T-helper 9 cell (primary cell): ENCODE data around the gene NPLOC4.

ENCODE experiments used
- DNase-seq: peaks from one replicate; pipeline ENCODE4 v3.0.0-alpha.2; 2020

NPLOC4 gene

DNA sequence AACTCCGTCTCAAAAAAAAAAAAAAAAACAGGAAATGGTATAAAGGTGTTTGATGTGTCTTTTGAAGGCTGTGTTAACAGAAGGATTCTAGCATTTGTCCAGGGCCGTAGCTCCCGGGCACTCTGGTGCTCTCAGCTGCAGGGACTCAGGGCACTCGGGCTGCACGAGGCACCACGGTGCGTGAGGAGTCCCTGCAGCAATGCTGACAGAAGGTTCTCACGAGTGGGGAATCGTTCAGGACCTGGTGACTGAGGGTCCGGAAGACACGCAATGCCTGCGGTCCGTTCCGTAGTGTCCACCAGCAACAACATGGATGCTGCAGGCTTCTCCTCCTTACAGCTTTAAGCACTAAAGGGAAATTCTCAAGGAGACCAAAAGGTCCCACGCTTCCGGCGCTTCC is 72.1 kb downstream of the NPLOC4 start:
- DNase-seq: no peak

DNA sequence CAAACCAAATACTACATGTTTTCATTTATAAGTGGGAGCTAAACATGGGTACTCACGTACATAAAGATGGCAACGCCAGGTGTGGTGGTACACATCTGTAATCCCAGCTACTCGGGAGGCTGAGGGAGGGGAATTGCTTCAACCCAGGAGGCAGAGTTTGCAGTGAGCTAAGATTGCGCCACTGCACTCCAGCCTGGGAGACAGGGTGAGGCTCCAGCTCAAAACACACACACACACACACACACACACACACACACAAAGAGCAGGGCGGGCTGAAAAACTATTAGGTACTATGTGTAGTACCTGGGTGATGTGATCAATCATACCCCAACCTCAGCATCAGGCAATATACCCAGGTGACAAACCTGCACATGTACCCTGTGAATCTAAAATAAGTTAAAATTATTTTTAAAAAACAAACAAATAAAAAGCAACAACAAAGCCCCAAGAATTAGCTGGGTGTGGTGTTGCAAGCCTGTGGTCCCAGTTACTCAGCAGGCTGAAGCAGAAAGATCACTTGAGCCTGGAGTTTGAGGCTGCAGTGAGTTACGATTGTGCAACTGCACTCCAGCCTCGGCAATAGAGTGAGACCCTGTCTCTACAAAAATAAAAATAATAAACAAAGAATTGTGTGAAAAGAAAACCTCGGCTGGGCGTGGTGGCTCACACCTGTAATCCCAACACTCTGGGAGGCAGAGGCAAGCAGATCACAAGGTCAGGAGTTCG is 72.9 kb downstream of the NPLOC4 start:
- DNase-seq: no peak

DNA sequence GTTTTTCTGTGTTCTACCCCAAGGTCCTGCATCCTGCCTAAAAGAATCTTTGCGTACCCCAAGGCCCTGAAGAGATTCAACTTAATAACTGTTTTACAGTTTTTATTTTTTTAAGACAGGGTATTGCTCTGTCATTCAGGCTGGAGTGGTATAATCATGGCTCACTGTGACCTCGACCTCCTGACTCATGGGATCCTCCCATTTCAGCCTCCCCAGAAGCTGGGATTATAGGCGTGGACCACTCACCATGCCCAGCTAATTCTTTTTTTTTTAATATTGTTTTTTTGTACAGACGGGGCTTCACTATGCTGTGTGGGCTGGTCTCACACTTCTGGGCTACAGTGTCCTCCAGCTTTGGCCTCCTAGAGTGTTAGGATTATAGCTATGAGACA is 75.4 kb downstream of the NPLOC4 start:
- DNase-seq: no peak

DNA sequence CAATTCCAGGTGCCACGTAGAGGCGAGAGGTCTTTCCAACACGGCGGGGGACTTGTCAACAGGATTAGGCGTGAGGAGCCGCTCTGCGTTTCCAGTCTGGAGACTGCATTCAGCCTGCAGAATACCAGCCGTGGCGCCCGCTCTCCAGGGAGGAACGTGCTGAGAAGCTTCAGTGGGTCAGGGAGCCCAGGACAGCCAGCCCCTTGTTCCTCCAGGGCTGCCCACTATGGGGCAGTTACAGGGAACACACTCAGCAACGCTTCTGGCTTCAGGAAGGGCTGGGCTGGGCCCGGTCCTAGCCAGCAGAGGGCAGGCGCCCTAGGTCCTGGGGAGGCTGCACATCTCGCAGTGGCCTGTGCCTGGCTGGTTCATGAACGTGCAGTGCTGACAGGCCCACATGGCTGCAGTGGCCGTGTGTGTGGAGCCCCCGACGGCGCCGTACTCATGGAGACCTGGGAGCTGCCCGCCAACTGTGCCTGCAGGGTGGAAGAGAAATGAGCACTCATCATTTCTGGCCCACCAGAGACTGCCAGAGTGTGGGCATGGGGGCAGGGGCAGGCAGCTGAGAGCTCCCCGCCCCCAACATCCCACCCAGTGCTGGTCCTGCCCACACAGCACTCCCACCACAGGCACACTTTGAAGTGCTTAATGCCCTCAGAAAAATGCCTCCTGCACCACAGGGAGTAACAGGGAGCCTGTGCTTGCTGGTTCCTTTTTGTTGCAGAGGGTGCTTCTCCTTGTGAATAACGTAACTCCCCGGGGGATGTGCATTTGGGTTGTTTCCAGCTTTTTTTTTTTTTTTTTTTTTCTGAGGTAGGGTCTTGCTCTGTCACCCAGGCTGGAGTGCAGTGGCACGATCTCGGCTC is 77.7 kb downstream of the NPLOC4 start:
- no peak for DNase-seq

DNA sequence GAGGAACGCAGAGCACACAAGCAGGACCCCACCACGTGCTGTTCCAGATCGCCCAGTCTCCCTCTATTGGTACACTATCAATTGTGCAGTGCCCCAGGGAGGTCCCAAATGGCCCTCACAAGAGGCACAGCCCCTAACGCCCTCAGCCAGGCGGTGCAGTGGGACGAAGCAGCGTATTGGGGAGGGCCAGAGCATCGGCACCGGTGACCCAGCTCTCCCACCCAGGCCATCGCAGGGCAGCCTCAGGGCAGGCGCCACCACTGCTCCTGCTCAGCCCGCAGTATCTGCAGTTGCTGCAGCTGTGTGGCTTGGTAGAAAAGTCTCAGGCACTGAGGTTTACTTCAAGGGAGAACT is 78.8 kb downstream of the NPLOC4 start:
- no peak for DNase-seq

DNA sequence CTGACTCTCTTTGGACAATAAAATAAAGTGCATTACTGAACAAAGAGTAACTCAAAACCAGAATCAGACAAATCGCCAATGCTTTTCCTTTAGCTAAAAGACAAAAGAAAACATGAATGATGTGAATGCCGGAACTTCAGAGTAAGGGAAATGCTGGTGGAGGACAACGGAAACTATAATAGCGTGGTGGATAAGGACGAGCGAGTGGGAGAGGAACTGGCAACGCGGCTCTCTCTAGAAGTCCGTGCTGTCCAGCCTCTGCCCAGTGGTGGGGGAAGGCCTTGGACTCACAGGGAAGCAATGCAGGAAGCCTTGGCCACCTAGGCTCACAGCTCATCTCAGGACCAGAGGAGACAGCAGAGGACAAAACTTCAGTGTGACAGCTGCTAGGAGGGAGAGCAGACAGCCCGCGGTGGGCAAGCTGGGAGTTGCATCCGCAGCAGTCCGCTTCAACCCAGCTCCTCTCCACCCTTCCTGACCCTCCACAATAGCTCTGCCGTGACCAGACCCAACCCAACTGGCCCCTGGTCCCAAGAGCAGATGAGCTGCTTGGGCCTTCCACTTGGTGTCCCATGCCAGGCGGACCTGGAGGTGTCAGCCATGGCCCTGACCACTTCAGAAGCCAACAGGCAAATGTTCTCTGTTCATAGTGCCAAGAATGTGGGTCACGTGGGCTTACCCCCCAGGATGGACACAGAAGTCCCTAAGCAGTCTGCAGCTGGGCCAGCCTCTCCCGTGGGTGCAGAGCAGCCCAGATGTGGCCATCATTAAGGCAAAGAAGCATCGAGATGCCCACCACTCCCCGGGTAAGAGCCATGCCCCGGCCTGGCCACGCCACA is 79.4 kb downstream of the NPLOC4 start:
- no peak for DNase-seq

DNA sequence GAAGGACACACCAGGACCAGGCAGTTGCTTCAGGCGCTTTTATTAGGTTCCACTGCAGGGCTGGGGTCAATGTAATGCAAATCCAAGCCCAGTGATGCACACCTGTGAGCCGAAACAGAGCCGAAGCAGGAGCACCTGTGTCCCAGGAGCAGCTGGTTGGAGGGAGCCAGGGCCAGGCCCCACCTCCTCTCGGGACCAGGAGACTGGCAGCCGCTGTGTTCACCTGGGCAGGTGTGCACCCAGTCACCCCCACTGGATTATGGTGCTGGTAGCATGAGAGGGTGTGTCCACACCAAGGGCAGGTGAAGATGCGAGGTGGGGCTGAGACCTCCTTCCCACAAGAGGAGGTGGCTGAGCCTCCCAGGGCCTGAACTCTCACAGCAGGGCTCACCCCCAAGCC is 80.0 kb downstream of the NPLOC4 start:
- no peak for DNase-seq

DNA sequence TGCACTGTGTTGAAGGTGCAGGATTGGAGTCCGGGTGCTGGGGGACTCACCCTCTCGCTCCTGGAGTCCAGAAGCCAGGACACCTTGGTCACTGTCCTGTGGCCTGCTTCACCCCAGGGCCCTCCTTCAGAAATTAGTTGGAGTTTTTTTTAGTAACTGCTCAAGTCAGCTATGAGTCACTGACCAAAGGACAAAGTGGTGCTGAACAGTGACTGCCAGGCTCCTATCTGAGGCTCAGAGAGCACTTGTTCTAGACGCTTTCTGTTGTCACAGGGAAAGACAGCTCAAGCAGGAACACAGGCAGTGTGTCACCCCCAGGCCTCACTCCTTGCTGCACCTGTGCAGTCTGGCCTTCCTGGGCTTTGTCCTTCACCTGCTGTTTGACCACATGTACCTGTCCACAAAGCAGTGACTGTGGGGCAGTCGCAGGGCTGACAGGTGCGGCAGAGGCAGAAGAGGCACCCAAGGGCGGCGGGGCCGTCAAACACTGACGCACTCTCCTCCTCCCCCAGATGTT is 80.7 kb downstream of the NPLOC4 start:
- no peak for DNase-seq

DNA sequence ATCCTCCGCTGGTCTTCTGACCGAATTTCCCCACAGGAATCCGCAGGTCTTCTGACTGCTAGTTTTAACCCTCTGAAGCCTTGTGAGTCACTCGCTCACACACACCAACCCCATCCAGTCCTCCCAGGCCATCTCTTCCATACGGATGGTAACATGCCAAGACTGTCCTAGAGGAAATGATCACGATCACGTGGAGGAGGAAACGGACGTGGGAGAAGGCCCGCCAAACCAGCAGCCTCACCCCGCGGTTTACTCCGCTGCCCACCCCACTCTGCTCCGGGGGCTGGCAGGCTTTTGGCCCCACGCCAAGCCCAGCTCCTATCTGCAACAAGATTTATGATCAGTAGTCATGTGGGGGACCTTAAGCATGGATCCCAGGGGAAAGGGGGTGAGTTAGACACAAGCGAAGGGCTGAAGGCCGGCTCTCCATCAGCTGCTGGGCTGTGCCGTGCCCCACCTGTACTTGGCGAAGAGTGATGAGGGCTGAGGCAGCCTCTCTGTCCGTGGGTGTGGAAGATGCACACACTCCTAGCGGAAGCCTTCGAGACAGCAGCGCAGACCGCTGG is 83.2 kb downstream of the NPLOC4 start:
- DNase-seq: no peak

DNA sequence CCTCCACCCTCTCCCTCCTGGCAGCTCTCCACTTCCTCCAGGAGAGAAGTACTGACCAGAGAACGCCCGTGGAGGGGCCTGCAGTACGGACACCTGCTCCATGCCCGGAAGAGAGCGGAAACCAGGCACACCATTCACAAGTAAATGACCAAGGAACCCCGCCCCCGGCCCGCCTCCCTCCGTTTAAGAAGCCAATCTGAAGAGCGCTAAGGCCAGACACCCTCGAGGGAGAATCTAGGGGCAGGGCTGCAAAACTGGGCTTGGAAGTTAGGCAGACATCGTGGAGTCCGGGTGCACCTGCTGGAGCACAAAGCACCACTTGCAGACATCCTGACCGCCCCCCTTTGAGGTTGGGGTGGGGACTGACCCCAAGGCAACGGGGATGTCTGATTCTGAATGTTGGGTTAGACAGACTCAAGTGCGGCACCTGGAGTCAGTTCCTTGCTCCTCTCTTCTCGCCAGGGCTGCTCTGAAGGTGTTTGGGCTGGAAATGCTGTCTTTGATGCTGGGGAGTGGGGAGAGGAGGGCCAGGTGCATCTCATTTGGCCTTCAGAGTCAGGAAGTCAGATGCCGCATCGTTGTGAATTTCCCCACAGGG is 83.8 kb downstream of the NPLOC4 start:
- DNase-seq: peak; percentile 67

DNA sequence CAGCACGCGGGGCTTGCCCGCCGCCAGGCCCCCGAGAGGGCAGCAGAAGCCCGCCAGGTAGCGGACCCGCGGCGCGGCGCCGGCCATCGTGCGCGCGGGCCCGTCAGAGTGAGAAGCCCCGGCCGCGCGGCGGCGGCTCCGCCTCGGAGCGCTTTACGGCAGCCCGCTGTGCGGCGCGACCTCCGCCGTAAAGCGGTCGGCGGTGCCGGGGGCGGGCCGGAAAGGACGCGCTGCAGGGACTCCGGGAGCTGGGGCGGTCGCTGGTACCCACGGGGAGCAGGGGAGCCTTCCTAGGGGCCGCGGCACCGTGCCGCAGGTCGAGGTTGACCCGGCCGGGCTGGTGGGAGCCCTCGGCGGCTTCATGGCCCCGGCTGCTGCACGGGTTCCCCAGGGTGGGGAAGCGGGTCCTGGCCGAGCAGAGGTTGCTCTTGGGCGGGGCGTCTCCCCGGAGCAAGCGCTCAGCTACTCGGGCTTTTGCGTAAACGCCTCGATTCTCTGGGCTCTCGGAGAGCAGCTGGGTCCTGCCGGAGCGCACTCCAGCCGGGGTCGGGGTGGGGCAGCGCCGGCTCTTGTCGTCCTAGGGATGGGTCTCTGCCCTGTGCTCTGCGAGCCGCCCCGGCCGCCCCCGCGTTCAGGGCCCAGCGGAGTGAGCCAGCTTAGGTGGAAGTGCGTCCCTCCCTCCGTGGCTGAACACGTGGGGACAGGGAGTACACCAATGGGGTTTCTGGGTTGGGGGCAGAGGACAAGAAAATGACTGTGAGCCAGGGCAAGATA is 84.5 kb downstream of the NPLOC4 start, which contains the start of gene FAAP100:
FAAP100 (minus strand) TSS at position 110 of the 774 bp plus-strand sequence; CDS start at position 87, 23 bp downstream.
- DNase-seq: peak; percentile 71

DNA sequence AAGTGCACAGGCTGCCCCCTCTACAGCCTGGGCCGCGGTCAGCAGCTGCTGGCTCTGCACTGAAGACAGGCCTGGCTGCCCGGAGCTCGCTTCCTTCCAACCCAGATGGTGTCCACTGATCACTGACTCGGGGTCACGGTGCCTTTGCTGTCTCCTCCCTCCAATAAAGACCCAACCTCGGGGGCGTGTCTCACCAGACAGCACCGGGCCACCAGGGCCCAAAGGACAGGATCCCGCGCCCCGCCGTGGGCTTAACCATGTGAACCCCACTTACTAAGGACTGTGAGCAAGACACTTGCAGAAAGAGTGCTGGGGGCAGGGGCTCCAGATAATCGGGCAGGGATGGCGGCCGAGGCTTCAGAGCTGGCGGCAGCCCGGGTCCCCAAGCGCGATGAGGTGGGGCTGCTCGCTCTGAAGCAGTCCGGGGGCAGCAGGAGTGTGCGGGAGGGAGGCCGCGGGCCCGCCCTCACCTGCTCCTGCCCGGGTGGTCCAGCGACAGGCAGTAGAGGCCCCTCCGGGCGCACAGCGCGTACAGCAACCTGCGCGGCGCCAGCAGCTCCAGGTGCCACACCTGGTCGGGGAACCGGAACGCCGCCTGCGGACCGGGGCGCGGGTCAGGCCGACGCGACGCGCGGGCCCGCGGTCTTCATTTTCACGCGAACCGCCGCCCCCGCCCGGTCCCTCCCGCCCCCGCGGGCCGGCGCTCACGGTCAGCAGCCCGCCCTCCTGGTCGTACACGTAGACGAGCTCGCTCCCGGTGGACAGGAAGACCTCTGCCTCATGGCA is 85.3 kb downstream of the NPLOC4 start:
- no peak for DNase-seq

DNA sequence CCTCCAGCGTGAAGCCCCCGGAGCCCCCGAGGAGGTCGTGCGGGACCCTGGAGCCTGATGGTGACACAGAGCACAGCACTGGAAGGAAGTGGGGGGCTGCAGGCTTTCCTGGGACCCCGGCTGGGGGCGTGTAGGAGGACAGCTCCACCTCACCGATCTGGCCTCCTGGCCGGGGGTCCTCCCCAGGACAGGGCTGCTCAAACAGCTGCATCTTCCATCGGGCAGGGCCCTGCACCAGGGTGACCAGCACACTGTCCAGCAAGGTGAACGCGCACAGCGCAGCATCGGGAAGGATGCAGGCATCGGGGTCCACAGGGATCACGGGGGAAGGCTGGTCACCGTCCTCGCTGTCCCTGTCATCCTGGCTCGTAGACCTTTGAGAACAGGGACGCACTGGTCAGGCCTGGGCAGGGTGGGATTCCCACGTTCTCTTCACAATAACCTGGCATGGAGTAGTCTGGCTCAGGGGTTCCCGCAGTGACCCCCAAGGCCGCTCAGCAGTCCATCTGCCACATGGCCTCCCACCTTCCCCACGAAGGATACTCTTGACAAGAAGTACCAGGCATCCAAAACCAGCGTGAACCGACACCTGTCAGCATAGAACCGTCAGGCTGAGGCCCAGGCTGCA is 86.0 kb downstream of the NPLOC4 start:
- no peak for DNase-seq

DNA sequence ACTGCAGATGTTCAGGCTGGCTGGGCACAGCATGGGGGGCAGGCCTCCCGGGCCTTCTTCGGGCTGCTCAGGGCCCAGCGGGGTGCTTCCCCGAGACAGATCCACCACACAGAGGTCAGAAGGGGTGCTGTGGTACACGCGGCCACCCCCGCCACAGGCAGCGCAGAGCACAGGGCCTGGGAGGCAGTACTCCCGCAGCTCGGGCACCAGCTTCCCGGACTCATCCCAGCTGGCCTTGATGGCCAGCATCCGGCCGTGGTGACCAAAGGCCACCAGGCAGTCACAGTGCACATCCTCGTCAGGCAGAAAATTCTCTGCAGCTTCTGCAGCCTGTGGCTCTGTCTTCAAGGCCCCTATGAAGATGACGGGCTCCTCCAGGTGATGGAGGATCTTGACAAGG is 86.6 kb downstream of the NPLOC4 start:
- DNase-seq: no peak

DNA sequence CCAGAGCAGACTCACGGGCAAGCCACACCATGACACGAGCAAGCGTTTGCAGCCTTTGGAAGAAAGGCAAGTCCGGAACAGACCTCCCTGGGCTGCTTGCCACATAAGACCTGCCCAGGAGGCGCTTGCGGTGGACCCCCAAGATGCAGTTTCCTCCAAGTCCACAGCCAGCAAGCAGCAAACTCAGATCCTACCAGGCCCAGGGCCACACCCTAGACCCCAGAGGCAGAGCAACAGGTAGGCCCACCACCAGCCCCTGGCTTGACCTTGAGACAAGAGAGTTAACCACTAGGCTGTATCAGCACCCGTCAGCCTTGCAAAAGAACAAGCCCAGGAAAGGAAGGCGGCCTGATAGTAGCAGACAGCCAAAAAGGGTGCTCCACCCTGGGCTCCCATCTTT is 87.1 kb downstream of the NPLOC4 start:
- no peak for DNase-seq

DNA sequence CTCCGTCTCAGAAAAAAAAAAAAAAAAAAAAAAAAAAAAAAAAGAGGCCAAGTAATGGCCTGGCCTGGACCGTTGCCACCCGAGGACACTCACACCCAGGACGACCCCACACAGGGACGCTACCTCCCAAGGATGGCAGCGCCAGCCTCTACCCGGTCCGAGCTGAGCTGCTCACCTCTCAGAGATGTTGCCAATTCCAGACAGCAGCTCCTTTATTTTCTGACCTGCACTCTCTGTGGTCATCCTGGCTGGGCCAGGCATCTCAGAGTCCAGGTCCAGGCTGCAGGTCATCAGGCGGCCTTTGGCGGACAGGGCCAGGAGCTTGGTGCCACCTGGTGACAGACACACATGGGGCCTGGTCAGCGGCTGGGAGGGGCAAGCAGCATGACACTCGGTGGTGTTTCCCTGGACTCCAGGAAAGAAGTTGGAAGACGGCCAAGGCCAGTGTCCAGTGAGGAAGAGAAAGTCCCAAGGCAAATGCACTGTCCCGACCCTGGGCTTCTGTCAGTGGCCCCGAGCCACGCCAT is 87.8 kb downstream of the NPLOC4 start:
- no peak for DNase-seq

DNA sequence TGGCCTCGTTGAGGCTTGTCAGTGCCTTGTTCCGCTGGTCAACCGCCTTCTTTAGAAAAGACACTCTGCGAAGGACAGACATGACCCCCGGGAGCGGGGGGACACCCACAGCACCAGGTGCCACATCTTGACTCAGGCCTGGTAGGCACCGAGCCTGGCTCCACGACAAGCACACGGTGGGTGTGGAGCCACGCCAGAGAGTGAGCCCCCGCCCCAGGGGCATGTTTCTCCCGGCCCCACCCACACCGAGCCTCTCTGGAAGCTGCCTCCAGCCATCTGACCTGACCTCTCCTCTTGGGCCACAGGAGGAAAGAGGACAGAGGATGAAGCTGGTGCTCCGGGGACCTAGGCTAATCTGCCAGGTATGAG is 89.3 kb downstream of the NPLOC4 start:
- no peak for DNase-seq

DNA sequence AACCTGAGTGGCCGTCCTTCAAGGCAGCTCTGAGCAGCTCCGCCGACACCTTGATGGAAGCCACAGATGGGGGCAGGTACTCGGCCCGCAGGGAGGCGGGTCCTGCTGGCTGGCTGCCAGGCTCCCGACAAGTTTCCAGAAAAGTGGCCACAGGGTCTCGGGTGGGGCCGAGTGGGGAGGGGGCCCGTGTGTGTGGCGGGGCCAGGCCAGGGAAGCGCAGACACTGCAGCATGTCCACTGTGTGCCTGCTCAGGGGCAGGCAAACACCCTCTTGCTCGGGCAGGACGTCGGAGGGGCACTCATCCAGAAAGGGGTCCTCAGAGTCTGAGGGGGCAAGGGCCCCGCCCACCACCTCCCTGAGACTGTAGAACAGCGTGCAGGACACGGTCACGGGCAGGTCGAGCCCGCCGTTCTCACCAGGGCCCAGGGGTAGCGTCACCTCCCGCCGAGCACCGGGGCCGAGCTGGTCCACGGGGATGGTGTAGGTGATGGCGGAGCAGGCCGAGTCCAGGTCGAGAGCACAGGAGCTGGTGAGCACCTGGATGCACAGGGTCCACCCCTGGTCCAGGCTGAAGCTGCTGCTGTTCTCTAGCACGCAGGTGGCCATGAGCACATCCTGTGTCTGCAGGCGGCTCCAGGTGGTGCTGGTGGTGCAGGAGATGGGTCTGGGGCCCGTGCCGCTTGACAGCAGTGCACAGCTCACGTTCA is 89.9 kb downstream of the NPLOC4 start:
- no peak for DNase-seq
